ENCODE results near the gene STK24.

Gene STK24

GRCh38 chr13:98512774-98513665, 63.9 kb downstream of the STK24 start:
- no peak for DNase-seq (ENCODE audit: low read depth in 2 of 2)

- no peak for DNase-seq (ENCODE audit: low read depth in 2 of 2)
Measured at GRCh38 chr13:98511435-98511834, 65.5 kb downstream of the STK24 start.

DNA sequence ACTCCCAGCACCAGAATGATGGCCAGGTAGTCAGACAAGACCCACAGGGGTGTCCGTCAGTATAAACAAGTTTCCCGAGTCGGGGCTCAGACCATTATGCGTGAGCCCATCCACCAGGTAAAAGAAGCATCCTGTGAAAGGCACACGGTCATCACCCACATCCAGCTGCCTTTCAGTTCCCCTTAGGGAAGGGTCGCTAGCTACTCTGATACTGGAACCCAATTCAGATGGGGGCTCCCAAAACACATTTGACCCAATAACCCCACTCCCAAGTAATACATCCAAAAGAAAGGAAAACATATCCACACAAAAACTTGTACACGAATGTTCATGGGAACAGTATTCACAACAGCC, 66.8 kb downstream of the STK24 start:
- DNase-seq (ENCODE audit: low read depth in 2 of 2): no peak

DNA sequence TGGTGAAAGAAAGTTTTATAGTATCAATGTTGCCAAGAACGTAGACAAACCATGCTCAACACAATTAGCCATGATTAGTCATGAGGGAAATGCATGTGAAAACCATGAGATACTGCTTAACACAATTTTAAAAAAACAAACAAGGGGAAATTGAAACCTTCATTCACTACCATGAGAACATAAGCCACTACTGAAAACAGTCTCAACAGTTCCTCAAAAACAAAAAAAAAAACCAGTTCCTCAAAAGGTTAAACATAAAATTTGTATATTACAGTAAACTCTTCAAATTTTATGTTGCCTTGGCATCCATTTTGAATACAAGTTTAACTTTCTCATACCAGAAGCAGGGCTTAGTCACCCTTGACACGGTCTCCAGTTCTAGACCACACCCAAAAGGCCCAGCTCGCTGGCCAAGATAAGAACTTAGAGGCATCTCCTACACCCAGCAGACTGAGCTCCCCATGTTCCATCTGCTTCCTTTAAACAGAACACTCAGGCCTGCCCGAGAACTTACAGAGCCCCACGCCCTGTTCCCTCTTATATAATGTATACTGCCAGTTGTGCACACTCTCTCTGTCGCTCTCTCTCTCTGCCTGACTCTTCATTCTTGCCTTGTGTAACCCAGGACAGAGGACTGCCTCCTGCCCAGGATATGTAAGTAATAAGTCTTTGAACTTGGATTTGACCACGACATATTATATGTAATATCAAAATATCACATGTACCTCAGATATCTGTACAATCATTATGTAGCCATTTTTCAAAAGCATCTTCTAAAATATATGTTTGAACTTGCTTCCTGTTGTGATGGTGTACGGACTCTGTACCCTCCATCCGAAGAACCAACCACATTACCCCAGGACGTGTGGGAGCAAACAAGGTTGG, 67.4 kb downstream of the STK24 start:
- no peak for DNase-seq (ENCODE audit: low read depth in 2 of 2)

DNA sequence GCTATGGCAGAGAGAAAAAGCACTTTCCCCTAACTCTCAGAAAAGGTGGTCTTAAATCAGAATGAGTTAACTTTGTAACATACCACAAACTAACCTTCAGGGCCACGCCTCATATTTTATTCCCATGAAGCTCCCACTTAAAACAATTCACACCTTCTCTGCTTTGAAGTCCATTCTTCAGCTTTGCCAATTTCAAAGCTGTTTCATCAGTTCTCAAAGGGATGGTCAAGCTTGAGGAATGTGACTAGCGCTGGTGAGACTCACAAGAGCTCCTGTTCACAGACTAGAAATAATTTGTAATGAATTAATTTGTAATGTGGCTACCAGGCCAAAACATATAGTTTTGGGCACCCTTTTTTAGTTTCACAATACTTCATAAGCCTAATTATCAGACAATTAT, 68.2 kb downstream of the STK24 start:
- DNase-seq (ENCODE audit: low read depth in 2 of 2): no peak

DNA sequence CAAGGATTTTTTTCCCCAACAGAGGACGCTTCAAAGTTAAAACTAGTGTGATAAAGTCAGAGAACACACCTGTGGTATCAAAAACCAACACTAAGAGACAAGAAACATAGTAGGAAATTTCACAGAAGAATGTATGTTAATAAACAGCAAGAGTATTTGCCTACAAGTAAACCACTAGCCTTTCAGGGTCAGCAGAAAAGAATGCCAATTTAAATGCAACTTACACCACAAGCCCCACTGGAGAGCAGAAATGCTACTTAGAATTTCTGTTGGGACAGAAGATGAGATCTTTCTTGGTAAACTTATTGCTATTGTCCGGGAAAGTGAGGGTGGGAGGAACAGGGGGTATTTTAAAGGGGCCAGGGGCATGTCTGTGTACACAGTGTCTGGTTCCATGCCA, 68.6 kb downstream of the STK24 start:
- no peak for DNase-seq (ENCODE audit: low read depth in 2 of 2)

GRCh38 chr13:98507282-98507797, 69.6 kb downstream of the STK24 start:
- DNase-seq (ENCODE audit: low read depth in 2 of 2): no peak

GRCh38 chr13:98506728-98507230, 70.1 kb downstream of the STK24 start:
- no peak for DNase-seq (ENCODE audit: low read depth in 2 of 2)

- no peak for DNase-seq (ENCODE audit: low read depth in 2 of 2)
Measured at GRCh38 chr13:98506322-98506721, 70.6 kb downstream of the STK24 start.

DNA sequence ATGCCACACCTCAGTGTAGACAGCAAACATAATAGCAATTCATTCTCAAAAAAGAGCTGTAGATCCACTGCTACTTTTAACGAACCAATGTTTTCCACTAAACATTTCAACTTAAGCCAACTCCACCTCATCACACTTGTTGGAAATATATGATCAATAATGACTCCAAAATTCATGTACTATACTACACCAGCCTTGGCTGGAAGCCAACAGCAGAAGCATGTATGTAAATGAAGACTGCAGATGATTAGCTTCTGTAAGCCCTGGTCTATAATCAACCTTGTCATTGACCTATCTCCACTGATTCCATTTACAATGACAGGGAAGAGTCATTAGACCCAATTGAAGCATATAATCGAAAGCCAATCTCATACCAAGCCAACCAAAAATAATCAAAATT, 71.7 kb downstream of the STK24 start:
- no peak for DNase-seq (ENCODE audit: low read depth in 2 of 2)

- DNase-seq (ENCODE audit: low read depth in 2 of 2): no peak
Measured at GRCh38 chr13:98504371-98504963, 72.4 kb downstream of the STK24 start.

DNA sequence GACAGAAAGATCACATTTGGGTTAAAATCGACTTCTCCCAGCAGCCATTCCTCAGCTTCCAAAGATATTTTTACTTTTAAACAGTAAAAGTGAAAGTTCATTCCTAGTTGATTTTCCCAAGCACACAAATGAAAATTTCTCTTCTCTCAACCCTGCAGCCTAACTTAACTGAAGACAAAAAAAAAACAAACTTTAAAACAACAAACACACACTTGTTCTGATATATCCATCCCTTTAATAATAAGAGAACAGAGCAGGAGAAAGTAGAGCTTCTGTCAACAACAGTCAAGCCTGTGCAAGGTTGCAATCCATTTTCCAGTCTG, 72.9 kb downstream of the STK24 start:
- DNase-seq (ENCODE audit: low read depth in 2 of 2): no peak

DNA sequence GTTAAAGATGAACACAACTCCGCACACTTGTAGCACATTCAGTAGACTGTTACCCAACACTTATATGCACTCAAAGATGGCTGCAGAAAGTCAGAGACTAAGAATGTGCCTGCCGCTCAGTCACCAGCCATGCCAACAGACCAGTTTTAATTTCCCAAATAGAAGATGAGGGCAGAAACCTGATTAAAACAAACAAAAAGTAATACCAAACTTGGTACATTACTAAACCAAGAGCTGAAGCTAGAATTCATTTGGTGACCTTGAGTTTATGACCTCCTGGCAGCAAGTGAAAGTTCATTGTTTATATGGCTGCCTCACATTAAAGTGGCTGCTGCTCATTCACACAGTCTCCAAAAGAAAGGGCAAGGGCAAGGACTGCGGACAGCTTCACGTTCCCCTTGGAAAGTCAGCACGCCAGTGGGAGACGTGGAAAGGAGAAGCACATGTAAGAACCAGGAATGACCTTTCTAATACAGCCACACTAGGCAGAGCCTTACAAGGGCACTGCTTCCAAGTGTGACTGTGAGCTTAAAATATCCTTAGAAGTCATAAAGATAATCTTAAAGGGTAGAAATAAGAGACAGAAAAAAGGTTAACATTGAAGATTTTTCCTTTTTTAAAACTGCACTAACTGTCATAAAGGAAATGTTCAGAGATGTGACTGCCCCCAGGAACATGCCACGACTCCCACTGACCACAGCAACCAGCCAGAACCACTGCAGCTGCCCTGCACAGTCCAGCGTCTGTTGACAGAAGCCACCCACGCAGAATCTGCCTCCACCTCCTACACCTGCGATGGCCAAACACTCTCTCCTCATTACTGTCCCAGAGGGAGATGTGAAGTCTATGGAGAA, 73.5 kb downstream of the STK24 start:
- DNase-seq (ENCODE audit: low read depth in 2 of 2): no peak

- no peak for DNase-seq (ENCODE audit: low read depth in 2 of 2)
Measured at GRCh38 chr13:98500963-98501421, 75.9 kb downstream of the STK24 start.

GRCh38 chr13:98496966-98497365, 79.9 kb downstream of the STK24 start:
- no peak for DNase-seq (ENCODE audit: low read depth in 2 of 2)

DNA sequence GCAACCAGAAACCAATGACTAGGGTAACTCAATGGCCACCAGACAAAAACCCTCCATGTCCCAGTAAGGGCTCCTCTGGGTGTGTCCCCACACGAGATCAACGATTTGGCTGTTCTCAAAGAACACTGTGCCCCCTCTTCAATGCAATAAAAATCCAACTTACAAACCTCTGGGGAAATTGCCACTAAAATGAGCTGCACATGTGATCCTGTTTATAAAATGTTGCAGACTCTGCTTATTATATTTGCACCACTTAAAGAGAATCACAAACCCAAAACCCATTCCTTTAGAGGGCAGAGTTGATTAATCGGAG, 80.5 kb downstream of the STK24 start:
- no peak for DNase-seq (ENCODE audit: low read depth in 2 of 2)

DNA sequence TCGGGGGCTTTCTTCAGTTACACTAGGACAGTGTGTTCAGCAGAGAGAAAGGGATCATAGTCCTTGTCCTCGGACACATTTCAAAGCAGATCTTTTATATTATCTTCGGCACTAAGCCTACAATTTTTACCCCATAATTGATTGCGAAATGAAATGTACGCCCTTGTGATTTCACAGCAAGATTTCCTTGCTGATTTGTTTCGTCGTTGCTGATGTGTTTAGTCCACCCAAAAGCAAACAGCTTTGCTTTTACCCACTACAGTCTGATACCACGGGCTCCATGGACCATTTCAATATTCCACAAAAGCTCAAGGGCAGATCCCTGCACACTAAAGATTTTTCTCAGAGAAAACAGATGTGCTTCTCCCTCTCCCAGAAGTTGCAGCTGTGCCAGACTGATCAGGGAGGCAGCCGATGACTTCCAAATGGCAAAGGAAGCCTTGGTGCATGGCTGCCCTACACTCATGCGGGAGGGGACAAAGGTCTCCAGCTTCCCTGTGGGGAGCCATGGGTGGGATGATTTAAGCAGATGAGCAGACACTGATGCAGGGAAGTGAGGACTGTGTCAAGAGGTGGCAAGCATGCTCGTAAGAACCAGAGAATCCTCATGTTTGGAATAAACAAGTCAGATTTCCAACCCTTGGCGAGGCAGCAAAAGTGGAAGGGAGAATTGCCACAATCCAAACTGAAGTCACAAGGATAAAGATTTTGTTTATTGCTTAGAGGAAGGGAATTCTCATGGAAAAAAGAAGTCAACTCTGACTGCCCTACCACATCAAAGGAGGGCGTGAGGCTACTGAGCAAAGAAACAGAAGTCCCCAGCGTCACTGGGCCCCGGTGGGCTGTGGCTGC, 81.1 kb downstream of the STK24 start:
- DNase-seq (ENCODE audit: low read depth in 2 of 2): no peak

DNA sequence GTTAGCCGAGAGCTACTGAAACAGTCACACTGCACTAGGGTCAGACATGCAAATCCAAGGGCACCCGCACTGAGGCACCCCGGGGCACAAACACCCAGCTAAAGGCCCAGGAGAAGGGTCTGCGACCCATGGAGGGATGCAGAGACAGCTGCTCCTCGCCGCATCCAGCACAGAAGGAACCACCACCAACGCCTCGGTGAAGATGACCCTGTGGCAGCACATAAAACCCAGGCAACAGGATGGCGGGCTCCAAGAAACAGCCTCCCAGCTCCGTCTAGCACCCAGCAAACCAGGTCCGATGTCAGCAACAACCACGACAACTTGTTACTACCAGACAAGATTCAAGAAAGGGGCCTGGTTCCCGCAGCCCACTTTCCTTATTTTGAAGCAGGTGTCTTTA, 82.1 kb downstream of the STK24 start:
- no peak for DNase-seq (ENCODE audit: low read depth in 2 of 2)

DNA sequence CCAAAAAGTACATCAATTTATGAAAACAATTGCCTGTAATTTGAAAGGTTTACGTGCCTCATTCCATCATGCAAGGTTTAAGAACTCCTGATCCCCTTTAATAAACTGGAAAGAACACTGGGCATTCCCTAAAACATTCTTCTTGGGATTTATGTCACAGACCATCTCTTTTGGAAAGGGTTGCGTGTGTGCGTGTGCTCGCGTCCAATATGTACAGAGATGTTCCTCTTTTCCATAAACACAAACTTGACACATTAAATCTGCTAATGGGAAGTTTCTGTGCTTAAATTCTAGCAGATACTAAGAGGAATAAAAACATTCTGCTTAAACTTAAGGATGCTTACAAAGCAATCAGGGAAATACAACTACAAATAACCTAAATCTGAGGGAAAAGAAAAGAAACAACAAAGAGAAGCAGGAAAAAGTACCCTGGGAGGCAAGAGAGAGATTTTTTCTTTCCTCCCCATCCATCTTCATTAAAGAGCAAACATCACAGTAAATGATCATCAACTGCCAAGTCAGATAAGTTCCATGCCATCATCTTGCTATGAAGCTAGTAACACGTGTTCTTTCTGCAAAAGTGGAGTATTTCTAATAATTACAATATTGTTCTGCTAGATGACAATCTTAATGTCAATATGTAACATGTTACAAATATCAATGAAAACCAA, 83.7 kb downstream of the STK24 start:
- DNase-seq (ENCODE audit: low read depth in 2 of 2): no peak
